Fibroblast of lung (primary cell): Measurements from ENCODE around the gene FOXK2. TPM values are rescaled to one million over a fixed set of nuclear protein-coding genes. Genes with fewer than 3 reads are reported as not detected.
A peak's percentile ranks its signal among the peaks of the same experiment; 100 is the strongest.

Experiments
- DNase-seq, 2 donors: peaks; one replicate each; pipeline versions ENCODE4 v3.0.0 to v3.0.0-alpha.2; 2010; ENCODE audit warnings: low read depth in 2 of 2
- H2AFZ ChIP-seq: 2 replicates; pipeline ENCODE4 v1.5.1; 2012; ENCODE audit warnings: low read length, control low read depth, inconsistent platforms
- H3K27ac ChIP-seq: 2 replicates; pipeline ENCODE4 v1.5.1; 2011; ENCODE audit warnings: low read length, control low read depth; ENCODE audit not compliant: insufficient read depth
- H3K27me3 ChIP-seq: 2 replicates; pipeline ENCODE4 v1.5.1; 2011; ENCODE audit warnings: mild to moderate bottlenecking, low read length; ENCODE audit not compliant: control insufficient read depth, insufficient read depth
- H3K36me3 ChIP-seq: 2 replicates; pipeline ENCODE4 v1.5.1; 2011; ENCODE audit warnings: low read length; ENCODE audit not compliant: control insufficient read depth, insufficient read depth
- H3K4me1 ChIP-seq: 2 replicates; pipeline ENCODE4 v1.5.1; 2011; ENCODE audit warnings: low read length; ENCODE audit not compliant: control insufficient read depth, insufficient read depth; ENCODE audit errors: extremely low read depth
- H3K4me2 ChIP-seq: 2 replicates; pipeline ENCODE4 v1.5.1; 2011; ENCODE audit warnings: low read length, control low read depth; ENCODE audit not compliant: insufficient read depth; ENCODE audit errors: extremely low read depth
- H3K4me3 ChIP-seq, 4 experiments: fragments of 200-600 bp in 1 of 4; sonication (generic) in 1 of 4; replicated peaks in 1 of 4; 2 replicates each; pipeline ENCODE4 v1.5.1; 2011 to 2016; ENCODE audit warnings: low read length in 4 of 4, low read depth in 3 of 4, mild to moderate bottlenecking in 3 of 4, control low read depth in 2 of 4, inconsistent platforms in 1 of 4, mixed read lengths in 1 of 4; ENCODE audit not compliant: insufficient read depth in 1 of 4; ENCODE audit errors: control extremely low read depth in 1 of 4
- H3K79me2 ChIP-seq: 2 replicates; pipeline ENCODE4 v1.5.1; 2012; ENCODE audit warnings: mild to moderate bottlenecking, low read length, inconsistent platforms; ENCODE audit not compliant: control insufficient read depth, insufficient read depth
- H3K9ac ChIP-seq: 2 replicates; pipeline ENCODE4 v1.5.1; 2011; ENCODE audit warnings: mild to moderate bottlenecking, low read length, control low read depth; ENCODE audit not compliant: insufficient read depth
- H3K9me3 ChIP-seq: 2 replicates; pipeline ENCODE4 v1.5.1; 2012; ENCODE audit warnings: low read depth, low read length; ENCODE audit not compliant: control insufficient read depth, insufficient read depth
- H4K20me1 ChIP-seq: 2 replicates; pipeline ENCODE4 v1.5.1; 2011; ENCODE audit warnings: low read length; ENCODE audit not compliant: control insufficient read depth, insufficient read depth; ENCODE audit errors: extremely low read depth
- EZH2 ChIP-seq: IDR thresholded peaks from 2 replicates; pipeline ENCODE4 v1.5.1; 2012; ENCODE audit warnings: low read length, control low read depth, mild to moderate bottlenecking; ENCODE audit errors: missing control alignments
- polyA plus RNA-seq, 2 donors: library from polyadenylated mRNA; depleted of rRNA in 1 of 2; stranded (reverse) in 1 of 2; unstranded in 1 of 2; fragments of >200 nt; gene quantifications; 2 replicates each; pipeline ENCODE4 v1.2.1, GENCODE V29; 2011 to 2012; ENCODE audit warnings: missing spikeins in 1 of 2
- total RNA-seq: library from RNA; depleted of rRNA; stranded (reverse); fragments of >200 nt; gene quantifications from 2 replicates; pipeline ENCODE4 v1.2.1, GENCODE V29; 2014
- TF ChIP-seq, protein P1 (sequence below), 2 donors: IDR thresholded peaks in 1 of 2; conservative IDR thresholded peaks in 1 of 2; 1 replicate in 1 of 2; 2 replicates in 1 of 2; pipeline ENCODE4 v1.5.1; 2011 to 2012; ENCODE audit warnings: low read length in 2 of 2, control low read depth in 1 of 2, inconsistent platforms in 1 of 2, low read depth in 1 of 2, mild to moderate bottlenecking in 1 of 2

Gene FOXK2
- total and polyA plus RNA-seq, 2 donors (not counting 1 experiment from before 2014, with no cell fraction given), result 23.5 to 33.2 TPM

DNA sequence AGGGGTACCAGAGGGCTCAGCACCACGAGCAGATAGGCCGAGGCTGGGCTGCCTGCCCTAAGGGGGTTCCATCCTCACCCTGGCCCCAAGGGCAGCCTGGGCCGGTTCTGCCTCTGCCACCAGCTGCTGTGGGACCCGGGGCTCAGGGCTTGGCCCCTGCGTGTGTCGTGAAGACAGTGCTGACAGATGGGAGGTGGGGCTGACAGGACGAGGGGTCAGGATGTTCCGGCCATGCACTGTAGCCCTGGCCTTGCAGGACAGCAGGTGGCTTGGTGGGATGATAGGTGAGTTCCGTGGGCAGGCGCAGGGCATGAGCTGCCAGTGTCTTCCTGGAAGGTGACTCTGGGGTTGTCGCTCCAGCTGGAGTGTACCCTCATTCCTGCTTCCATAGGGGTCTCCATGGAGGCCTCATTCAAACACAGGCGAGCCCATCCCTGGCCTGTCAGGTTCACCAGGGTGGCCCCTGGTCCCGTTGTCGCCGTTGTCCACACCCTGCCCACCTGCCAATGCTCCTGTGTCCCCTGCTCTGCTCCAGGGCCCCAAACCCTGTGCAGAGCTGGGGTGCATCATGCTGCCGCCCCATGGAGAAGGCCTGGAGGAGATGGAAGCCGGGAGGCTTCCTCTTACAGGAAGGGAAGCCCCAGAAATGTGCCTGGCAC lies 71.5 kb downstream of the FOXK2 start:
- no peak overlapping the region for H3K4me3 ChIP-seq

DNA sequence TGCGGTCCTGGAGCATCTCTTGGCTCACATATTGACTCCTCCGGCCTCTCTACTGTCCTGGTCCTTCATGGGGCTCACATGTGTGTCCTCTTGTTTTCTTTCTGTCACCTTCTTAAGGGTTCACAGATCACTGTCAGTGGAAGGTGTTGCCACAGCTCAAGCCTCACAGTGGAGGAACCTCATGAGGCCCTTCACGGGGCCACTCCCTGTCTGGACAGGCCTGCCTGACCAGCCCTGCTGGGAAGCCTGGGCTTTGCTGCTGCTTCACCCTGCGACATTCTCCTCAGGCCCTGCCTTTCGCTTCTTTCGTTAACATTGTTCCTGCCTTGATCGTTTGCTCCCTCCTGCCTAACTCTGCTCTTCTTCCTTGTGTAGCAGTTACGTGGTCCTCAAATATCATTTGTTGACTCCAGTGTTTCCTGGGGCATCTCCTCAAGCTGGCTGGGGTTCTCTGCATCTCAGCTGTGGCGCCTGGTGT lies 72.8 kb downstream of the FOXK2 start:
- Histone ChIP-seq H3K27me3 (no peaks in the 10 kb centered on the region), H3K4me1 (peaks cover 8% of the 10 kb centered on the region), H3K9me3 (no peaks in the 10 kb centered on the region), H4K20me1 (no peaks in the 10 kb centered on the region), H3K79me2 (peaks cover 2% of the 10 kb centered on the region), H3K27ac (peak overlapping the region; percentile 6), H3K4me3 (no peak overlapping the region), H3K9ac (no peak overlapping the region), H3K4me2 (no peak overlapping the region), H2AFZ (no peak overlapping the region), H3K36me3 (peaks cover 9% of the 10 kb centered on the region)
- peak in 1 of 2 donors; percentile 6 for DNase-seq
- TF ChIP-seq, protein P1, sequence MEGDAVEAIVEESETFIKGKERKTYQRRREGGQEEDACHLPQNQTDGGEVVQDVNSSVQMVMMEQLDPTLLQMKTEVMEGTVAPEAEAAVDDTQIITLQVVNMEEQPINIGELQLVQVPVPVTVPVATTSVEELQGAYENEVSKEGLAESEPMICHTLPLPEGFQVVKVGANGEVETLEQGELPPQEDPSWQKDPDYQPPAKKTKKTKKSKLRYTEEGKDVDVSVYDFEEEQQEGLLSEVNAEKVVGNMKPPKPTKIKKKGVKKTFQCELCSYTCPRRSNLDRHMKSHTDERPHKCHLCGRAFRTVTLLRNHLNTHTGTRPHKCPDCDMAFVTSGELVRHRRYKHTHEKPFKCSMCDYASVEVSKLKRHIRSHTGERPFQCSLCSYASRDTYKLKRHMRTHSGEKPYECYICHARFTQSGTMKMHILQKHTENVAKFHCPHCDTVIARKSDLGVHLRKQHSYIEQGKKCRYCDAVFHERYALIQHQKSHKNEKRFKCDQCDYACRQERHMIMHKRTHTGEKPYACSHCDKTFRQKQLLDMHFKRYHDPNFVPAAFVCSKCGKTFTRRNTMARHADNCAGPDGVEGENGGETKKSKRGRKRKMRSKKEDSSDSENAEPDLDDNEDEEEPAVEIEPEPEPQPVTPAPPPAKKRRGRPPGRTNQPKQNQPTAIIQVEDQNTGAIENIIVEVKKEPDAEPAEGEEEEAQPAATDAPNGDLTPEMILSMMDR (conservative IDR thresholded peaks at IDR 0.05 in 1 of 2, IDR thresholded peaks at IDR 0.05 in 1 of 2; ENCODE audit: low read depth in 1 of 2, low read length in 2 of 2), result no peak
- no peak for TF ChIP-seq EZH2

More for the DNA sequence above, 71.5 kb downstream of the FOXK2 start:
- Histone ChIP-seq H3K27me3 (no peaks in the 10 kb centered on the region), H3K27ac (no peak overlapping the region), H3K4me1 (peaks cover 8% of the 10 kb centered on the region), H3K36me3 (peaks cover 8% of the 10 kb centered on the region), H4K20me1 (no peaks in the 10 kb centered on the region), H3K4me2 (no peak overlapping the region), H2AFZ (no peak overlapping the region), H3K9me3 (no peaks in the 10 kb centered on the region), H3K79me2 (peaks cover 2% of the 10 kb centered on the region), H3K9ac (no peak overlapping the region)
- TF ChIP-seq EZH2, result no peak
- TF ChIP-seq, protein P1 (conservative IDR thresholded peaks at IDR 0.05 in 1 of 2, IDR thresholded peaks at IDR 0.05 in 1 of 2; ENCODE audit: low read depth in 1 of 2, low read length in 2 of 2), result no peak
- DNase-seq, result no peak

DNA sequence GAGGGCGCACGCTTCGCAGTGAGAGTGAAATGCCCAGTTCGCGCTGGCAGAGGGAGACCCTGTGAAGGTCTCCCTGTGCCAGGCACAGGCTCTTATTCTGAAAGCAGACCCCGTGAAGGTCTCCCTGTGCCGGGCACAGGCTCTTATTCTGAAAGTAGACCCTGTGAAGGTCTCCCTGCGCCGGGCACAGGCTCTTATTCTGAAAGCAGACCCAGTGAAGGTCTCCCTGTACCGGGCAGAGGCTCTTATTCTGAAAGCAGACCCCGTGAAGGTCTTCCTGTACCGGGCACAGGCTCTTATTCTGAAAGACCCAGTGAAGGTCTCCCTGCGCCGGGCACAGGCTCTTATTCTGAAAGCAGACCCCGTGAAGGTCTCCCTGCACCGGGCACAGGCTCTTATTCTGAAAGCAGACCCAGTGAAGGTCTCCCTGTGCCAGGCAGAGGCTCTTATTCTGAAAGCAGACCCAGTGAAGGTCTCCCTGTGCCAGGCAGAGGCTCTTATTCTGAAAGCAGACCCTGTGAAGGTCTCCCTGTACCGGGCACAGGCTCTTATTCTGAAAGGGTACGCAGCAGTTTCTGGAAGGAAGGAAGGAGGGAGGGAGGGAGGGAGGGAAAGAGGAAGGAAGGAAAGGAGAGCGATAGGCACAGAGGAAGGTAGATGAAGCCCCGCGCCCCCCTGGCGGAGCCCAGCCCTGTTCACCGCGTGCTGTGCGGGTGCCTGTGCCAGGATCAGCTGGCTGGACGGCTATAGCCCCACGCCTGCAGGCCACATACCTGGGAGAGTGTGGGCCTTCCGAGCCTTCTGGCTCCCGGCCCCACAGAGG lies 73.4 kb downstream of the FOXK2 start:
- Histone ChIP-seq H3K27me3 (no peaks in the 10 kb centered on the region), H4K20me1 (no peaks in the 10 kb centered on the region), H3K9ac (peak overlapping the region; percentile 62), H3K4me1 (peaks cover 8% of the 10 kb centered on the region), H3K4me3 (peak overlapping the region; percentile 37 to 78 (median 57)), H3K36me3 (peaks cover 4% of the 10 kb centered on the region), H3K9me3 (no peaks in the 10 kb centered on the region), H3K27ac (peak overlapping the region; percentile 52), H2AFZ (peak overlapping the region; percentile 15), H3K79me2 (peaks cover 2% of the 10 kb centered on the region), H3K4me2 (peak overlapping the region; percentile 69)
- peak; percentile 75 to 90 for DNase-seq
- TF ChIP-seq, protein P1 (conservative IDR thresholded peaks at IDR 0.05 in 1 of 2, IDR thresholded peaks at IDR 0.05 in 1 of 2; ENCODE audit: low read depth in 1 of 2, low read length in 2 of 2), result no peak
- no peak for TF ChIP-seq EZH2
